Erythroblast (primary cell): ENCODE data around the gene SYNPO2.

ENCODE experiments used
- GATA1 ChIP-seq: IDR thresholded peaks from 2 replicates; pipeline ENCODE4 v1.6.1; 2011; ENCODE audit warnings: low read depth, mild to moderate bottlenecking, control low read depth, low read length, moderate library complexity
- POLR2A ChIP-seq: IDR thresholded peaks from 2 replicates; pipeline ENCODE4 v1.6.1; 2011; ENCODE audit warnings: mild to moderate bottlenecking, low read length

DNA sequence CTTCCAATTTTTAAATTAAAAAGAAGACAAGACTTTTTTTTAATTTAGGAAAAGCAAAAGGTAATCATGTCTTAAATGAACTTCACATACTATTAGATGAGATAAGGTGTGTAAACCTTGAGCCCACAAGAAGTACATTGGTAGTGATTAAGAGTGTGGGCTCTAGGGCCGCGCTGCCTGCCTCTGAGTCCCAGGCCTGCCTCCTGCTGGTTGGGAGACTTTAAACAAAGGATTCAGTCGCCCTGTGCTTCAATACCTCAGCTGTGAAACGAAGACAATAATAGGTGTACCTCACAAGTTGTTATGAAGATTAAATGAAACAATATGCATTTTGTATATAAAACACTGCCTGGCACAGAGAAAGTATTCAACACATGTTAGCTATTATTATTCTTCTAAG, 151.1 kb downstream of the SYNPO2 start:
- no peak for TF ChIP-seq POLR2A
- TF ChIP-seq GATA1: no peak
